IPS-18a (cell line): ENCODE measurements around the gene LIPN.

Experiments
- H3K27ac ChIP-seq: one replicate; pipeline ENCODE4 v1.5.1; 2013; ENCODE audit warnings: low read length
- H3K27me3 ChIP-seq: one replicate; pipeline ENCODE4 v1.6.1; 2013; ENCODE audit warnings: mild to moderate bottlenecking, low read length; ENCODE audit not compliant: control insufficient read depth, insufficient read depth
- H3K36me3 ChIP-seq: one replicate; pipeline ENCODE4 v1.6.1; 2013; ENCODE audit warnings: low read depth, low read length; ENCODE audit not compliant: control insufficient read depth
- H3K4me1 ChIP-seq: one replicate; pipeline ENCODE4 v1.6.1; 2013; ENCODE audit warnings: low read depth, low read length; ENCODE audit not compliant: control insufficient read depth
- H3K4me3 ChIP-seq: one replicate; pipeline ENCODE4 v1.5.1; 2013; ENCODE audit warnings: low read length
- H3K9ac ChIP-seq: one replicate; pipeline ENCODE4 v1.6.1; 2013; ENCODE audit warnings: mild to moderate bottlenecking, low read length, moderate library complexity
- H3K9me3 ChIP-seq: one replicate; pipeline ENCODE4 v1.6.1; 2013; ENCODE audit warnings: low read depth, low read length; ENCODE audit not compliant: control insufficient read depth

Gene LIPN

GRCh38 chr10:88804083-88804812, 44.4 kb downstream of the LIPN start:
- H3K27me3 ChIP-seq: no peaks in the 10 kb centered on the region
- H3K9me3 ChIP-seq: no peaks in the 10 kb centered on the region
- peaks cover 10% of the 10 kb centered on the region for H3K4me1 ChIP-seq
- no peak overlapping the region for H3K9ac ChIP-seq
- H3K4me3 ChIP-seq: no peak overlapping the region
- no peak overlapping the region for H3K27ac ChIP-seq
- no peaks in the 10 kb centered on the region for H3K36me3 ChIP-seq

- H3K27ac ChIP-seq: no peak overlapping the region
- no peaks in the 10 kb centered on the region for H3K9me3 ChIP-seq
- no peak overlapping the region for H3K9ac ChIP-seq
- H3K27me3 ChIP-seq: no peaks in the 10 kb centered on the region
- H3K36me3 ChIP-seq: no peaks in the 10 kb centered on the region
- no peak overlapping the region for H3K4me3 ChIP-seq
- H3K4me1 ChIP-seq: peaks cover 10% of the 10 kb centered on the region
Observed at GRCh38 chr10:88805361-88805760, 45.5 kb downstream of the LIPN start.

- peaks cover 10% of the 10 kb centered on the region for H3K4me1 ChIP-seq
- H3K36me3 ChIP-seq: no peaks in the 10 kb centered on the region
- no peak overlapping the region for H3K4me3 ChIP-seq
- no peak overlapping the region for H3K27ac ChIP-seq
- no peaks in the 10 kb centered on the region for H3K9me3 ChIP-seq
- H3K27me3 ChIP-seq: no peaks in the 10 kb centered on the region
- H3K9ac ChIP-seq: no peak overlapping the region
Observed at GRCh38 chr10:88805924-88806323, 46.1 kb downstream of the LIPN start.

GRCh38 chr10:88809621-88810020, 49.8 kb downstream of the LIPN start:
- no peaks in the 10 kb centered on the region for H3K9me3 ChIP-seq
- H3K9ac ChIP-seq: no peak overlapping the region
- H3K36me3 ChIP-seq: no peaks in the 10 kb centered on the region
- H3K4me1 ChIP-seq: peaks cover 1% of the 10 kb centered on the region
- H3K4me3 ChIP-seq: no peak overlapping the region
- no peaks in the 10 kb centered on the region for H3K27me3 ChIP-seq
- no peak overlapping the region for H3K27ac ChIP-seq

- Histone ChIP-seq H3K4me3 (no peak overlapping the region), H3K9me3 (no peaks in the 10 kb centered on the region), H3K9ac (no peak overlapping the region), H3K36me3 (no peaks in the 10 kb centered on the region), H3K4me1 (no peaks in the 10 kb centered on the region), H3K27me3 (no peaks in the 10 kb centered on the region), H3K27ac (no peak overlapping the region)
Observed at GRCh38 chr10:88810196-88810961, 50.6 kb downstream of the LIPN start.

- no peak overlapping the region for H3K9ac ChIP-seq
- H3K9me3 ChIP-seq: no peaks in the 10 kb centered on the region
- H3K36me3 ChIP-seq: no peaks in the 10 kb centered on the region
- no peaks in the 10 kb centered on the region for H3K4me1 ChIP-seq
- H3K4me3 ChIP-seq: no peak overlapping the region
- H3K27me3 ChIP-seq: no peaks in the 10 kb centered on the region
- H3K27ac ChIP-seq: no peak overlapping the region
Observed at GRCh38 chr10:88813200-88813599, 53.4 kb downstream of the LIPN start.

- no peak overlapping the region for H3K9ac ChIP-seq
- H3K36me3 ChIP-seq: no peaks in the 10 kb centered on the region
- no peaks in the 10 kb centered on the region for H3K4me1 ChIP-seq
- no peaks in the 10 kb centered on the region for H3K27me3 ChIP-seq
- H3K4me3 ChIP-seq: no peak overlapping the region
- H3K27ac ChIP-seq: no peak overlapping the region
- H3K9me3 ChIP-seq: no peaks in the 10 kb centered on the region
Observed at GRCh38 chr10:88819290-88819689, 59.5 kb downstream of the LIPN start.

GRCh38 chr10:88820748-88821401, 61.1 kb downstream of the LIPN start:
- Histone ChIP-seq H3K9ac (no peak overlapping the region), H3K27ac (no peak overlapping the region), H3K4me3 (no peak overlapping the region), H3K9me3 (no peaks in the 10 kb centered on the region), H3K36me3 (no peaks in the 10 kb centered on the region), H3K27me3 (no peaks in the 10 kb centered on the region), H3K4me1 (no peaks in the 10 kb centered on the region)

- H3K27me3 ChIP-seq: no peaks in the 10 kb centered on the region
- H3K27ac ChIP-seq: no peak overlapping the region
- H3K4me1 ChIP-seq: no peaks in the 10 kb centered on the region
- no peaks in the 10 kb centered on the region for H3K36me3 ChIP-seq
- no peak overlapping the region for H3K4me3 ChIP-seq
- H3K9ac ChIP-seq: no peak overlapping the region
- no peaks in the 10 kb centered on the region for H3K9me3 ChIP-seq
Observed at GRCh38 chr10:88826388-88826787, 66.6 kb downstream of the LIPN start.

- no peak overlapping the region for H3K9ac ChIP-seq
- H3K4me1 ChIP-seq: no peaks in the 10 kb centered on the region
- no peaks in the 10 kb centered on the region for H3K27me3 ChIP-seq
- H3K4me3 ChIP-seq: no peak overlapping the region
- H3K27ac ChIP-seq: no peak overlapping the region
- H3K36me3 ChIP-seq: no peaks in the 10 kb centered on the region
- H3K9me3 ChIP-seq: no peaks in the 10 kb centered on the region
Observed at GRCh38 chr10:88827671-88828070, 67.9 kb downstream of the LIPN start.

- Histone ChIP-seq H3K27me3 (no peaks in the 10 kb centered on the region), H3K4me3 (no peak overlapping the region), H3K9ac (no peak overlapping the region), H3K9me3 (no peaks in the 10 kb centered on the region), H3K4me1 (no peaks in the 10 kb centered on the region), H3K27ac (no peak overlapping the region), H3K36me3 (no peaks in the 10 kb centered on the region)
Observed at GRCh38 chr10:88828310-88828709, 68.5 kb downstream of the LIPN start.
